ENCODE measurements around the gene LYPD4.

The LYPD4 gene

DNA sequence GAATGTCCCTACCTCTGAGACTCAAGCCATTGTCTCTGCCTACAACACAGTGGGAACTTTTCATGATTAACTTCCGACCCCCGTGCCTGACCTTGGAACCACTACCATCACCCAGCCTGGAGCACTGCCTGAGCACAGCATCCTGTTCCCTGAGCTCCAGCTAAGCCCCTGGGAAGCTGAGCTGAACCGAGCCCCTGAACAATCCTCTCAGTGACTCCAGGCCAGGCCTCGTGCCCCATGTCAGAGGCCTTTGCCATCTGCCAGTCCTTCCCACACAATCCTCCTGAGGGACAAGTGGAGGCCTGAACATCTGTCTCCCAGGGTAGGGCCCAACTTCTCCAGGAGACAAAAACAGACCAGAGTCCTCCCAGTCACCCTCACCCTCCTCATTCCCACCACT lies 30.6 kb downstream of the LYPD4 start:
- TF ChIP-seq, protein P1, sequence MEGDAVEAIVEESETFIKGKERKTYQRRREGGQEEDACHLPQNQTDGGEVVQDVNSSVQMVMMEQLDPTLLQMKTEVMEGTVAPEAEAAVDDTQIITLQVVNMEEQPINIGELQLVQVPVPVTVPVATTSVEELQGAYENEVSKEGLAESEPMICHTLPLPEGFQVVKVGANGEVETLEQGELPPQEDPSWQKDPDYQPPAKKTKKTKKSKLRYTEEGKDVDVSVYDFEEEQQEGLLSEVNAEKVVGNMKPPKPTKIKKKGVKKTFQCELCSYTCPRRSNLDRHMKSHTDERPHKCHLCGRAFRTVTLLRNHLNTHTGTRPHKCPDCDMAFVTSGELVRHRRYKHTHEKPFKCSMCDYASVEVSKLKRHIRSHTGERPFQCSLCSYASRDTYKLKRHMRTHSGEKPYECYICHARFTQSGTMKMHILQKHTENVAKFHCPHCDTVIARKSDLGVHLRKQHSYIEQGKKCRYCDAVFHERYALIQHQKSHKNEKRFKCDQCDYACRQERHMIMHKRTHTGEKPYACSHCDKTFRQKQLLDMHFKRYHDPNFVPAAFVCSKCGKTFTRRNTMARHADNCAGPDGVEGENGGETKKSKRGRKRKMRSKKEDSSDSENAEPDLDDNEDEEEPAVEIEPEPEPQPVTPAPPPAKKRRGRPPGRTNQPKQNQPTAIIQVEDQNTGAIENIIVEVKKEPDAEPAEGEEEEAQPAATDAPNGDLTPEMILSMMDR (IDR thresholded peaks at IDR 0.05; ENCODE audit: low read depth, low read length) = no peak
- in situ Hi-C loops (cut with HindIII; ENCODE audit: low sequenced_read_pairs) = no loop called here
- no peak for DNase-seq (ENCODE audit: low read depth, low spot score)
- no peak overlapping the region for H3K4me3 ChIP-seq (ENCODE audit: low read depth, low read length)

DNA sequence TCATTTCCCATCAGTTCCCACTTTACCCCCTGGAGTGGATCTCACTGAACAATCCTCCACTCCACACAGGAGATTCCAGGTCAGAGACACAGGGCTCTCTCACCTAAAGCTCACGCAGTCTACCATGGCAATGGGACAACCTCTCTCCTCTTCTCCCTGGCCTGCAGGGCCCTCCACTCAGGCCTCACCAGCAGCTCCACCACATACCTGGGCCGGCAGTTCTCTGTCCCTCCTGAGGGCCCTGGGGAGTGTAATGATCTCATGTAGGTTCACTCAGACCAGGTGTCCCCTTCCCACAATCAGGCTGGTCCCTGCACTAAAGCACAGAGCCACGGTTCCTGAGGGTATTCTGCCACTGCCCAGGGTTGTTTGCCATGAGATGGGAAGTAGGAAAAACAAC lies 32.5 kb downstream of the LYPD4 start:
- no peak overlapping the region for H3K4me3 ChIP-seq (ENCODE audit: low read depth, low read length)
- no peak for DNase-seq (ENCODE audit: low read depth, low spot score)
- TF ChIP-seq, protein P1 (IDR thresholded peaks at IDR 0.05; ENCODE audit: low read depth, low read length) = no peak
- in situ Hi-C loops (cut with HindIII; ENCODE audit: low sequenced_read_pairs) = no loop called here

DNA sequence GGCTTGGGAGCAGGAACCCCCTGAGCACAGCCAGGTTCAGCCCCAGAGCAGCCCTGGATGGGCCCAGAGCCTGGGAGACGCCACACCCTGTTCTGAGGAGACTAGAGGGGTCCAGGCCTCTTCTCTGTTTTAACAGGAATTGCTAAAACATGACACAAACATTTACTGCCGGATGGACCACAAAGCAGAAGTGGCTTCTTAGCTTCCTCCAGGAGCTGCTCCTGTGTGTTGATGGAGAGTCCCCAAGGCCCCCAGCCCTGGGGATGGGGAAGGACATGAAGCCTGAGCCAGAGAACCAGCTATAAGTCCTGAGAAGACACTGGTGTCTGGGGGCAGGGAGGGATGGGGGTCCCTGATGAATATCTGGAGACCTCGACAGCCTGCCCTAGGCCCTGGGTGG lies 33.4 kb downstream of the LYPD4 start:
- TF ChIP-seq, protein P1 (IDR thresholded peaks at IDR 0.05; ENCODE audit: low read depth, low read length) = no peak
- in situ Hi-C loops (cut with HindIII; ENCODE audit: low sequenced_read_pairs) = no loop called here
- DNase-seq (ENCODE audit: low read depth, low spot score) = no peak
- H3K4me3 ChIP-seq (ENCODE audit: low read depth, low read length) = no peak overlapping the region

DNA sequence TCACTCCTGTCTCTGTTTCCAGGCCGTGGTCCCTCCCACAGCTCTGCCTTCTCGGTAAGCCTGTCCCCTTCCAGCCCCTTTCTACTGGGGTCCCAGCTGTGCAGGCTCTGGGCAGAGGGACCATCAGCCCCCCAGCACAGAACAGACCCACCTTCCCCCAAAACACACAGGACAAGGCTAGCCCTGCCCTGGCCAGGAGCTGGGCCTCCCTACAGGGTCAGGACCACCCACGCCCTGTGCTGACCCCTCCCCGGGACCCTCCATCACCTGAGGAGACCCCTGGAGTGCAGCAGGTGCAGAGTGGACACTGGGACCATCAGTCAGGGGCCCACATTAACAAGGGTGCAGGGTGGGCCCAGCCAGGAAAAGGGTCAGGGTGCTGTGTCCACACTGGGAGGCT lies 34.2 kb downstream of the LYPD4 start:
- TF ChIP-seq, protein P1 (IDR thresholded peaks at IDR 0.05; ENCODE audit: low read depth, low read length) = no peak
- in situ Hi-C loops (cut with HindIII; ENCODE audit: low sequenced_read_pairs) = no loop called here
- DNase-seq (ENCODE audit: low read depth, low spot score) = no peak
- H3K4me3 ChIP-seq (ENCODE audit: low read depth, low read length) = no peak overlapping the region

DNA sequence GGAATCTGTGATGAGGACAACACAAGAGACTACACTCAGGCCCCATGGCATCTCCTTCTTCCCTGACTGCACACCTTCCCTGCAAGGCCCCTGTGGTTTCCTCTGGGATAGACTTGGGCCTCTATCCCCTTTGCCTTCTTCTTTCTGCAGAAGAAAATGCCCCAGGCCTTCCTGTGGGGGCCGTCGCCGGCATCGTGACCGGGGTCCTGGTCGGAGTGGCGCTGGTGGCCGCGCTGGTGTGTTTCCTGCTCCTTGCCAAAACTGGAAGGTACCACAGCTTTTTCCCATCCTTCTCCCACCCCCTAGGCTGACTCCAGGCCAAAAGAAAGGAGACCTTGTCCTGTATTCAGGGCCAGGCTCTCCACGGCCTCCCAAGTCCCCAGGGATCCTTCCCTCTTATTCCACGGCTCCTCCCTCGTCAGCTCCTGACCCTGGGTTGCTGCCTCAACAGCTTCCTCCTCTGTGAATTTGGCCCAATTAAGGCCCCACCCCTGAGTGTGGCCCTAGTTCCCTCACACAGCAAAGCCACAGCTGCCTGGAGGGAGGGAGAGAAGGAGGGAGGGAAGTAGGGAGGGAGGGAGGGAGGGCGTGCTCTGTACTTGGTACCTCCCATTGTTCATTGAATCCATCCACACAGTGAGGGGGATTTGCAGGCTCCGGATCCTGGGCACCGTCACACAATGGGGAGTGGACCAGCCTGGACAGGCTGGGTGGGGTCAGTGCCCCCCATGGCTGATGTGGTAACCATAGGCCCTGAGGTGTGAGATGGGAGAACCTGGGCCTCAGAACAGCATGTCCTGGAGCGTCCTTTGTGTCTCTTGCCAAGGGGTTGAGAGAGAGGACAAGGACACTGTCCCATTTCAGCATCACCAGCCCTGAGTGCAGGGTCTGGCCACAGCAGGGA lies 35.6 kb downstream of the LYPD4 start:
- H3K4me3 ChIP-seq (ENCODE audit: low read depth, low read length) = no peak overlapping the region
- in situ Hi-C loops (cut with HindIII; ENCODE audit: low sequenced_read_pairs) = no loop called here
- DNase-seq (ENCODE audit: low read depth, low spot score) = no peak
- TF ChIP-seq, protein P1 (IDR thresholded peaks at IDR 0.05; ENCODE audit: low read depth, low read length) = no peak

DNA sequence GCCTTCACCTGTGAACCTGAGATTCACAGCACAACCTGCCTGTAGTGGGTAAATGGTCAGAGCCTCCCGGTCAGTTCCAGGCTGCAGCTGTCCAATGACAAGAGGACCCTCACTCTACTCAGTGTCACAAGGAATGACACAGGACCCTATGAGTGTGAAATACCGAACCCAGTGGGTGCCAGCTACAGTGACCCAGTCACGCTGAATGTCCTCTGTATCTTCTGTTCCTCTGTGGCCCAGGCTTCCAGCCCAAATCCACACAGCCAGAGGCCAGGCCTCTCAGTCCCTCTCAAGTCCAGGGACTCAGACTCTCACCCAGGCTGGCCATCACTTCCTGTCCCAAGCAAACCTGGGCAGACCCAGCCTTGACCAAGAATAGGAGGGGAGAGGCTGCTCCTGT lies 37.3 kb downstream of the LYPD4 start:
- no peak for DNase-seq (ENCODE audit: low read depth, low spot score)
- TF ChIP-seq, protein P1 (IDR thresholded peaks at IDR 0.05; ENCODE audit: low read depth, low read length) = no peak
- in situ Hi-C loops (cut with HindIII; ENCODE audit: low sequenced_read_pairs) = no loop called here
- no peak overlapping the region for H3K4me3 ChIP-seq (ENCODE audit: low read depth, low read length)
